Muscle of arm (tissue), 14 donors: ENCODE data around the gene KCNK7. TPM values are rescaled to one million over a fixed set of nuclear protein-coding genes. Genes with fewer than 3 reads are reported as not detected.
"Not testable (repeated sequence)": the region's sequence is repeated elsewhere in the genome, so short reads cannot be mapped to it uniquely, and the experiment has no call there.

Experiments used
- DNase-seq: peaks from one replicate; pipeline ENCODE4 v3.0.0-alpha.2; 2013
- long read RNA-seq, 11 donors: transcript quantifications; one replicate each; lab custom pipeline, GENCODE V29; 2026
- polyA plus RNA-seq, 12 donors: library from polyadenylated mRNA; unstranded; fragments of 120-200 nt; gene quantifications; one replicate each; pipeline ENCODE4 v1.2.1, GENCODE V29; 2013; ENCODE audit not compliant: insufficient read length in 12 of 12

Gene KCNK7
- 1 to 10 TPM in 5 of 12 donors, under 1 TPM in 5, not detected in 2; 0.27 to 1.8 (median 0.99) TPM for polyA plus RNA-seq
- long read RNA-seq, donor 1, result 0 reads
- long read RNA-seq, donor 2, result 0 reads
- long read RNA-seq, donor 3, result 0 reads
- long read RNA-seq, donor 4, result 0 reads
- long read RNA-seq, donor 5, result 0 reads
- long read RNA-seq, donor 6, result 0 reads
- long read RNA-seq, donor 7, result 0 reads
- long read RNA-seq, donor 8, result 0 reads
- long read RNA-seq, donor 9, result 0 reads
- long read RNA-seq, donor 10, result 0 reads
- long read RNA-seq, donor 11, result 0 reads

GRCh38 chr11:65595543-65596281 lies at the start of gene KCNK7:
Gene KCNK7 (minus strand): TSS chr11:65595800. CDS start chr11:65595772, 28 bp downstream.
- no peak for DNase-seq

- DNase-seq, result no peak
Observed at GRCh38 chr11:65644837-65645236, 49.2 kb upstream of the KCNK7 start.

GRCh38 chr11:65643971-65644370 lies 48.4 kb upstream of the KCNK7 start:
- DNase-seq, result no peak

- DNase-seq, result no peak
Observed at GRCh38 chr11:65642014-65642671, 46.5 kb upstream of the KCNK7 start.

GRCh38 chr11:65641297-65642013 lies 45.9 kb upstream of the KCNK7 start:
- DNase-seq, result no peak

GRCh38 chr11:65640483-65641296 lies 45.1 kb upstream of the KCNK7 start:
- no peak for DNase-seq

- DNase-seq, result no peak
Observed at GRCh38 chr11:65639623-65640482, 44.3 kb upstream of the KCNK7 start.

GRCh38 chr11:65639228-65639597 lies 43.6 kb upstream of the KCNK7 start:
- DNase-seq, result not testable (repeated sequence)

GRCh38 chr11:65637794-65638419 lies 42.3 kb upstream of the KCNK7 start, which contains the start of gene SIPA1:
Gene SIPA1 (plus strand): TSS chr11:65638101. CDS start chr11:65640922, 2,821 bp downstream.
- DNase-seq, result peak; percentile 70

GRCh38 chr11:65637032-65637557 lies 41.5 kb upstream of the KCNK7 start:
- DNase-seq, result no peak

- no peak for DNase-seq
Observed at GRCh38 chr11:65636108-65637031, 40.8 kb upstream of the KCNK7 start.

- no peak for DNase-seq
Observed at GRCh38 chr11:65634905-65635731, 39.5 kb upstream of the KCNK7 start.

GRCh38 chr11:65634440-65634839 lies 38.8 kb upstream of the KCNK7 start:
- DNase-seq, result no peak

GRCh38 chr11:65634109-65634436 lies 38.5 kb upstream of the KCNK7 start:
- no peak for DNase-seq

GRCh38 chr11:65633390-65634108 lies 37.9 kb upstream of the KCNK7 start:
- DNase-seq, result no peak

- no peak for DNase-seq
Observed at GRCh38 chr11:65630215-65630614, 34.6 kb upstream of the KCNK7 start.

GRCh38 chr11:65629579-65629978 lies 34.0 kb upstream of the KCNK7 start:
- DNase-seq, result no peak
